ENCODE data around the gene TMEM176A.
"Not testable (repeated sequence)": the region's sequence is repeated elsewhere in the genome, so short reads cannot be mapped to it uniquely, and the experiment has no call there.

Gene TMEM176A

GRCh38 chr7:150759479-150759878, 41.1 kb upstream of the TMEM176A start:
- TF ChIP-seq SPI1 (IDR thresholded peaks at IDR 0.05; ENCODE audit: low read depth, low read length) (no peak), POLR2AphosphoS5 (IDR thresholded peaks at IDR 0.05; ENCODE audit: low read depth, low read length) (no peak), POU2F2 (IDR thresholded peaks at IDR 0.05; ENCODE audit: low read depth, low read length) (no peak), POLR2A (IDR thresholded peaks at IDR 0.05; ENCODE audit: low read depth, low read length) (no peak), PAX5 (IDR thresholded peaks at IDR 0.05; ENCODE audit: insufficient read depth, low read length, severe bottlenecking) (no peak), TAF1 (IDR thresholded peaks at IDR 0.05; ENCODE audit: low read depth, low read length) (no peak)
- FAIRE-seq (no peak), DNase-seq (ENCODE audit: insufficient read length, low spot score) (no peak)

GRCh38 chr7:150766334-150766709, 34.2 kb upstream of the TMEM176A start:
- TF ChIP-seq TAF1 (IDR thresholded peaks at IDR 0.05; ENCODE audit: low read depth, low read length) = no peak
- TF ChIP-seq POLR2AphosphoS5 (IDR thresholded peaks at IDR 0.05; ENCODE audit: low read depth, low read length) = no peak
- FAIRE-seq (no peak), DNase-seq (ENCODE audit: insufficient read length, low spot score) (no peak)

- FAIRE-seq = no peak
- DNase-seq (ENCODE audit: insufficient read length, low spot score) = no peak
- TF ChIP-seq TAF1 (IDR thresholded peaks at IDR 0.05; ENCODE audit: low read depth, low read length) = no peak
- TF ChIP-seq PAX5 (IDR thresholded peaks at IDR 0.05; ENCODE audit: insufficient read depth, low read length, severe bottlenecking) = no peak
- no peak for TF ChIP-seq SPI1 (IDR thresholded peaks at IDR 0.05; ENCODE audit: low read depth, low read length)
- TF ChIP-seq POLR2A (IDR thresholded peaks at IDR 0.05; ENCODE audit: low read depth, low read length) = no peak
- TF ChIP-seq POU2F2 (IDR thresholded peaks at IDR 0.05; ENCODE audit: low read depth, low read length) = no peak
- TF ChIP-seq POLR2AphosphoS5 (IDR thresholded peaks at IDR 0.05; ENCODE audit: low read depth, low read length) = no peak
Measured at GRCh38 chr7:150769768-150770167, 30.8 kb upstream of the TMEM176A start.

- not testable (repeated sequence) for DNase-seq (ENCODE audit: insufficient read length, low spot score); FAIRE-seq
Measured at GRCh38 chr7:150774131-150774530, 26.4 kb upstream of the TMEM176A start.

- TF ChIP-seq TAF1 (IDR thresholded peaks at IDR 0.05; ENCODE audit: low read depth, low read length) (no peak), POLR2A (IDR thresholded peaks at IDR 0.05; ENCODE audit: low read depth, low read length) (no peak), POU2F2 (IDR thresholded peaks at IDR 0.05; ENCODE audit: low read depth, low read length) (no peak), POLR2AphosphoS5 (IDR thresholded peaks at IDR 0.05; ENCODE audit: low read depth, low read length) (no peak), SPI1 (IDR thresholded peaks at IDR 0.05; ENCODE audit: low read depth, low read length) (no peak), PAX5 (IDR thresholded peaks at IDR 0.05; ENCODE audit: insufficient read depth, low read length, severe bottlenecking) (no peak)
- DNase-seq (ENCODE audit: insufficient read length, low spot score) (no peak), FAIRE-seq (no peak)
Measured at GRCh38 chr7:150778014-150778737, 22.4 kb upstream of the TMEM176A start.

- TF ChIP-seq POLR2A (IDR thresholded peaks at IDR 0.05; ENCODE audit: low read depth, low read length) = no peak
- no peak for TF ChIP-seq POU2F2 (IDR thresholded peaks at IDR 0.05; ENCODE audit: low read depth, low read length)
- TF ChIP-seq POLR2AphosphoS5 (IDR thresholded peaks at IDR 0.05; ENCODE audit: low read depth, low read length) = no peak
- TF ChIP-seq SPI1 (IDR thresholded peaks at IDR 0.05; ENCODE audit: low read depth, low read length) = no peak
- no peak for TF ChIP-seq PAX5 (IDR thresholded peaks at IDR 0.05; ENCODE audit: insufficient read depth, low read length, severe bottlenecking)
- TF ChIP-seq TAF1 (IDR thresholded peaks at IDR 0.05; ENCODE audit: low read depth, low read length) = no peak
- no peak for DNase-seq (ENCODE audit: insufficient read length, low spot score)
- FAIRE-seq = peak; percentile 78
Measured at GRCh38 chr7:150778738-150779301, 21.7 kb upstream of the TMEM176A start.

GRCh38 chr7:150780292-150780691, 20.3 kb upstream of the TMEM176A start:
- FAIRE-seq (no peak), DNase-seq (ENCODE audit: insufficient read length, low spot score) (no peak)
- TF ChIP-seq POLR2AphosphoS5 (IDR thresholded peaks at IDR 0.05; ENCODE audit: low read depth, low read length) (no peak), TAF1 (IDR thresholded peaks at IDR 0.05; ENCODE audit: low read depth, low read length) (no peak), POLR2A (IDR thresholded peaks at IDR 0.05; ENCODE audit: low read depth, low read length) (no peak), PAX5 (IDR thresholded peaks at IDR 0.05; ENCODE audit: insufficient read depth, low read length, severe bottlenecking) (no peak), SPI1 (IDR thresholded peaks at IDR 0.05; ENCODE audit: low read depth, low read length) (no peak)

GRCh38 chr7:150781103-150781502, 19.5 kb upstream of the TMEM176A start:
- DNase-seq (ENCODE audit: insufficient read length, low spot score) (no peak), FAIRE-seq (no peak)
- TF ChIP-seq POLR2A (IDR thresholded peaks at IDR 0.05; ENCODE audit: low read depth, low read length) (no peak), PAX5 (IDR thresholded peaks at IDR 0.05; ENCODE audit: insufficient read depth, low read length, severe bottlenecking) (no peak), TAF1 (IDR thresholded peaks at IDR 0.05; ENCODE audit: low read depth, low read length) (no peak), SPI1 (IDR thresholded peaks at IDR 0.05; ENCODE audit: low read depth, low read length) (no peak), POLR2AphosphoS5 (IDR thresholded peaks at IDR 0.05; ENCODE audit: low read depth, low read length) (no peak), POU2F2 (IDR thresholded peaks at IDR 0.05; ENCODE audit: low read depth, low read length) (no peak)

GRCh38 chr7:150781961-150782360, 18.6 kb upstream of the TMEM176A start:
- DNase-seq (ENCODE audit: insufficient read length, low spot score) (no peak), FAIRE-seq (no peak)
- TF ChIP-seq POLR2A (IDR thresholded peaks at IDR 0.05; ENCODE audit: low read depth, low read length) (no peak), POU2F2 (IDR thresholded peaks at IDR 0.05; ENCODE audit: low read depth, low read length) (no peak), POLR2AphosphoS5 (IDR thresholded peaks at IDR 0.05; ENCODE audit: low read depth, low read length) (no peak), TAF1 (IDR thresholded peaks at IDR 0.05; ENCODE audit: low read depth, low read length) (no peak), SPI1 (IDR thresholded peaks at IDR 0.05; ENCODE audit: low read depth, low read length) (no peak), PAX5 (IDR thresholded peaks at IDR 0.05; ENCODE audit: insufficient read depth, low read length, severe bottlenecking) (no peak)

- TF ChIP-seq PAX5 (IDR thresholded peaks at IDR 0.05; ENCODE audit: insufficient read depth, low read length, severe bottlenecking) (no peak), POU2F2 (IDR thresholded peaks at IDR 0.05; ENCODE audit: low read depth, low read length) (no peak), SPI1 (IDR thresholded peaks at IDR 0.05; ENCODE audit: low read depth, low read length) (no peak), TAF1 (IDR thresholded peaks at IDR 0.05; ENCODE audit: low read depth, low read length) (no peak), POLR2A (IDR thresholded peaks at IDR 0.05; ENCODE audit: low read depth, low read length) (no peak), POLR2AphosphoS5 (IDR thresholded peaks at IDR 0.05; ENCODE audit: low read depth, low read length) (no peak)
- FAIRE-seq = no peak
- DNase-seq (ENCODE audit: insufficient read length, low spot score) = no peak
Measured at GRCh38 chr7:150784120-150784736, 16.3 kb upstream of the TMEM176A start.

Measured in GM12891 (cell line).